GM12878 (cell line): Measurements from ENCODE around the gene PAIP2. TPM values are rescaled to one million over a fixed set of nuclear protein-coding genes. Genes with fewer than 3 reads are reported as not detected.

Experiments
- CEBPZ ChIP-seq: fragments of 150-350 bp; IDR thresholded peaks from 2 replicates; pipeline ENCODE4 v1.6.1; 2016; ENCODE audit warnings: low read depth, low read length
- CHD1 ChIP-seq: IDR thresholded peaks from 2 replicates; pipeline ENCODE4 v1.6.1; 2012; ENCODE audit warnings: low read depth, low read length, improper control_type of control experiment
- CREB1 ChIP-seq: IDR thresholded peaks from 2 replicates; pipeline ENCODE4 v1.6.1; 2012; ENCODE audit warnings: low read depth, mild to moderate bottlenecking, inconsistent platforms
- FOS ChIP-seq: IDR thresholded peaks from 3 replicates; pipeline ENCODE4 v1.6.1; 2011; ENCODE audit warnings: borderline replicate concordance; ENCODE audit not compliant: insufficient read length; ENCODE audit errors: extremely low read depth
- MTA3 ChIP-seq: IDR thresholded peaks from 2 replicates; pipeline ENCODE4 v1.6.1; 2012; ENCODE audit warnings: low read length, inconsistent platforms, borderline replicate concordance
- NFIC ChIP-seq: IDR thresholded peaks from 2 replicates; pipeline ENCODE4 v1.6.1; 2012; ENCODE audit warnings: low read depth, mild to moderate bottlenecking, inconsistent platforms, low read length, moderate library complexity
- RBBP5 ChIP-seq: fragments of 200-600 bp; sonication (generic); conservative IDR thresholded peaks from 2 replicates; pipeline ENCODE4 v1.6.1; 2016
- SP1 ChIP-seq: IDR thresholded peaks from one replicate; pipeline ENCODE4 v1.6.1; 2011; ENCODE audit warnings: low read depth, low read length
- polyA plus RNA-seq, 11 experiments: library from polyadenylated mRNA; depleted of rRNA in 4 of 11; unstranded in 6 of 11; stranded (reverse) in 5 of 11; fragments of >200 nt; fragmentation: Nextera tagmentation in 4 of 11; fragmentation: Illumina TruSeq in 1 of 11; extraction: Ambion mirVana in 4 of 11; extraction: Trizol in 1 of 11; gene quantifications; 1 replicate in 1 of 11; 2 replicates in 10 of 11; pipeline versions ENCODE4 v1.2.1 to v1.2.3, GENCODE V29; 2011 to 2016; ENCODE audit warnings: inconsistent platforms in 2 of 11, missing spikeins in 2 of 11, low read depth in 1 of 11
- total RNA-seq, 4 experiments: library from RNA; depleted of rRNA in 3 of 4; stranded (reverse); fragments of >200 nt in 3 of 4; fragmentation: Illumina TruSeq in 1 of 4; extraction: Trizol in 1 of 4; gene quantifications; 2 replicates each; pipeline versions ENCODE4 v1.2.1 to v1.2.3, GENCODE V29; 2013 to 2021
- TF ChIP-seq, protein P1 (sequence below): fragments of 450-650 bp; IDR thresholded peaks from 2 replicates; pipeline ENCODE4 v1.6.1; 2016; ENCODE audit warnings: mild to moderate bottlenecking, moderate library complexity, borderline replicate concordance
- TF ChIP-seq, protein P2 (sequence below): IDR thresholded peaks from 2 replicates; pipeline ENCODE4 v1.6.1; 2012; ENCODE audit warnings: mild to moderate bottlenecking, low read depth, low read length
- TF ChIP-seq, protein P3 (sequence below): fragments of 450-650 bp; IDR thresholded peaks from 2 replicates; pipeline ENCODE4 v1.6.1; 2018; ENCODE audit warnings: mild to moderate bottlenecking, low read depth, moderate library complexity; ENCODE audit not compliant: partially characterized antibody

The PAIP2 gene
- total and polyA plus RNA-seq, 10 of the 15 experiments (the other 5 are each of a cell fraction or from before 2014, with no cell fraction given), result 49.9 to 154 (median 102) TPM

- TF ChIP-seq, protein P1, sequence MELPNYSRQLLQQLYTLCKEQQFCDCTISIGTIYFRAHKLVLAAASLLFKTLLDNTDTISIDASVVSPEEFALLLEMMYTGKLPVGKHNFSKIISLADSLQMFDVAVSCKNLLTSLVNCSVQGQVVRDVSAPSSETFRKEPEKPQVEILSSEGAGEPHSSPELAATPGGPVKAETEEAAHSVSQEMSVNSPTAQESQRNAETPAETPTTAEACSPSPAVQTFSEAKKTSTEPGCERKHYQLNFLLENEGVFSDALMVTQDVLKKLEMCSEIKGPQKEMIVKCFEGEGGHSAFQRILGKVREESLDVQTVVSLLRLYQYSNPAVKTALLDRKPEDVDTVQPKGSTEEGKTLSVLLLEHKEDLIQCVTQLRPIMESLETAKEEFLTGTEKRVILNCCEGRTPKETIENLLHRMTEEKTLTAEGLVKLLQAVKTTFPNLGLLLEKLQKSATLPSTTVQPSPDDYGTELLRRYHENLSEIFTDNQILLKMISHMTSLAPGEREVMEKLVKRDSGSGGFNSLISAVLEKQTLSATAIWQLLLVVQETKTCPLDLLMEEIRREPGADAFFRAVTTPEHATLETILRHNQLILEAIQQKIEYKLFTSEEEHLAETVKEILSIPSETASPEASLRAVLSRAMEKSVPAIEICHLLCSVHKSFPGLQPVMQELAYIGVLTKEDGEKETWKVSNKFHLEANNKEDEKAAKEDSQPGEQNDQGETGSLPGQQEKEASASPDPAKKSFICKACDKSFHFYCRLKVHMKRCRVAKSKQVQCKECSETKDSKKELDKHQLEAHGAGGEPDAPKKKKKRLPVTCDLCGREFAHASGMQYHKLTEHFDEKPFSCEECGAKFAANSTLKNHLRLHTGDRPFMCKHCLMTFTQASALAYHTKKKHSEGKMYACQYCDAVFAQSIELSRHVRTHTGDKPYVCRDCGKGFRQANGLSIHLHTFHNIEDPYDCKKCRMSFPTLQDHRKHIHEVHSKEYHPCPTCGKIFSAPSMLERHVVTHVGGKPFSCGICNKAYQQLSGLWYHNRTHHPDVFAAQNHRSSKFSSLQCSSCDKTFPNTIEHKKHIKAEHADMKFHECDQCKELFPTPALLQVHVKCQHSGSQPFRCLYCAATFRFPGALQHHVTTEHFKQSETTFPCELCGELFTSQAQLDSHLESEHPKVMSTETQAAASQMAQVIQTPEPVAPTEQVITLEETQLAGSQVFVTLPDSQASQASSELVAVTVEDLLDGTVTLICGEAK, result peak; percentile 86
- TF ChIP-seq, protein P2, sequence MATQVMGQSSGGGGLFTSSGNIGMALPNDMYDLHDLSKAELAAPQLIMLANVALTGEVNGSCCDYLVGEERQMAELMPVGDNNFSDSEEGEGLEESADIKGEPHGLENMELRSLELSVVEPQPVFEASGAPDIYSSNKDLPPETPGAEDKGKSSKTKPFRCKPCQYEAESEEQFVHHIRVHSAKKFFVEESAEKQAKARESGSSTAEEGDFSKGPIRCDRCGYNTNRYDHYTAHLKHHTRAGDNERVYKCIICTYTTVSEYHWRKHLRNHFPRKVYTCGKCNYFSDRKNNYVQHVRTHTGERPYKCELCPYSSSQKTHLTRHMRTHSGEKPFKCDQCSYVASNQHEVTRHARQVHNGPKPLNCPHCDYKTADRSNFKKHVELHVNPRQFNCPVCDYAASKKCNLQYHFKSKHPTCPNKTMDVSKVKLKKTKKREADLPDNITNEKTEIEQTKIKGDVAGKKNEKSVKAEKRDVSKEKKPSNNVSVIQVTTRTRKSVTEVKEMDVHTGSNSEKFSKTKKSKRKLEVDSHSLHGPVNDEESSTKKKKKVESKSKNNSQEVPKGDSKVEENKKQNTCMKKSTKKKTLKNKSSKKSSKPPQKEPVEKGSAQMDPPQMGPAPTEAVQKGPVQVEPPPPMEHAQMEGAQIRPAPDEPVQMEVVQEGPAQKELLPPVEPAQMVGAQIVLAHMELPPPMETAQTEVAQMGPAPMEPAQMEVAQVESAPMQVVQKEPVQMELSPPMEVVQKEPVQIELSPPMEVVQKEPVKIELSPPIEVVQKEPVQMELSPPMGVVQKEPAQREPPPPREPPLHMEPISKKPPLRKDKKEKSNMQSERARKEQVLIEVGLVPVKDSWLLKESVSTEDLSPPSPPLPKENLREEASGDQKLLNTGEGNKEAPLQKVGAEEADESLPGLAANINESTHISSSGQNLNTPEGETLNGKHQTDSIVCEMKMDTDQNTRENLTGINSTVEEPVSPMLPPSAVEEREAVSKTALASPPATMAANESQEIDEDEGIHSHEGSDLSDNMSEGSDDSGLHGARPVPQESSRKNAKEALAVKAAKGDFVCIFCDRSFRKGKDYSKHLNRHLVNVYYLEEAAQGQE, result no peak
- TF ChIP-seq, protein P3, sequence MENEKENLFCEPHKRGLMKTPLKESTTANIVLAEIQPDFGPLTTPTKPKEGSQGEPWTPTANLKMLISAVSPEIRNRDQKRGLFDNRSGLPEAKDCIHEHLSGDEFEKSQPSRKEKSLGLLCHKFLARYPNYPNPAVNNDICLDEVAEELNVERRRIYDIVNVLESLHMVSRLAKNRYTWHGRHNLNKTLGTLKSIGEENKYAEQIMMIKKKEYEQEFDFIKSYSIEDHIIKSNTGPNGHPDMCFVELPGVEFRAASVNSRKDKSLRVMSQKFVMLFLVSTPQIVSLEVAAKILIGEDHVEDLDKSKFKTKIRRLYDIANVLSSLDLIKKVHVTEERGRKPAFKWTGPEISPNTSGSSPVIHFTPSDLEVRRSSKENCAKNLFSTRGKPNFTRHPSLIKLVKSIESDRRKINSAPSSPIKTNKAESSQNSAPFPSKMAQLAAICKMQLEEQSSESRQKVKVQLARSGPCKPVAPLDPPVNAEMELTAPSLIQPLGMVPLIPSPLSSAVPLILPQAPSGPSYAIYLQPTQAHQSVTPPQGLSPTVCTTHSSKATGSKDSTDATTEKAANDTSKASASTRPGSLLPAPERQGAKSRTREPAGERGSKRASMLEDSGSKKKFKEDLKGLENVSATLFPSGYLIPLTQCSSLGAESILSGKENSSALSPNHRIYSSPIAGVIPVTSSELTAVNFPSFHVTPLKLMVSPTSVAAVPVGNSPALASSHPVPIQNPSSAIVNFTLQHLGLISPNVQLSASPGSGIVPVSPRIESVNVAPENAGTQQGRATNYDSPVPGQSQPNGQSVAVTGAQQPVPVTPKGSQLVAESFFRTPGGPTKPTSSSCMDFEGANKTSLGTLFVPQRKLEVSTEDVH, result peak; percentile 73
- 0 out of 2 replicates have a peak, but pooled peaks have one; percentile 76 for TF ChIP-seq CHD1
- TF ChIP-seq FOS, result no peak
- no peak for TF ChIP-seq NFIC
- no peak; the same call in 1 of the 2 replicates for TF ChIP-seq MTA3
- TF ChIP-seq CEBPZ, result no peak
- no peak for TF ChIP-seq RBBP5
- TF ChIP-seq SP1, result peak; percentile 48
- peak; percentile 89 for TF ChIP-seq CREB1
Measured at GRCh38 chr5:139341689-139342422, at the start of gene PAIP2 (continued).
